Measurements from ENCODE around the gene FSTL3.
"Not testable (repeated sequence)": the region's sequence is repeated elsewhere in the genome, so short reads cannot be mapped to it uniquely, and the experiment has no call there.

FSTL3 gene

DNA sequence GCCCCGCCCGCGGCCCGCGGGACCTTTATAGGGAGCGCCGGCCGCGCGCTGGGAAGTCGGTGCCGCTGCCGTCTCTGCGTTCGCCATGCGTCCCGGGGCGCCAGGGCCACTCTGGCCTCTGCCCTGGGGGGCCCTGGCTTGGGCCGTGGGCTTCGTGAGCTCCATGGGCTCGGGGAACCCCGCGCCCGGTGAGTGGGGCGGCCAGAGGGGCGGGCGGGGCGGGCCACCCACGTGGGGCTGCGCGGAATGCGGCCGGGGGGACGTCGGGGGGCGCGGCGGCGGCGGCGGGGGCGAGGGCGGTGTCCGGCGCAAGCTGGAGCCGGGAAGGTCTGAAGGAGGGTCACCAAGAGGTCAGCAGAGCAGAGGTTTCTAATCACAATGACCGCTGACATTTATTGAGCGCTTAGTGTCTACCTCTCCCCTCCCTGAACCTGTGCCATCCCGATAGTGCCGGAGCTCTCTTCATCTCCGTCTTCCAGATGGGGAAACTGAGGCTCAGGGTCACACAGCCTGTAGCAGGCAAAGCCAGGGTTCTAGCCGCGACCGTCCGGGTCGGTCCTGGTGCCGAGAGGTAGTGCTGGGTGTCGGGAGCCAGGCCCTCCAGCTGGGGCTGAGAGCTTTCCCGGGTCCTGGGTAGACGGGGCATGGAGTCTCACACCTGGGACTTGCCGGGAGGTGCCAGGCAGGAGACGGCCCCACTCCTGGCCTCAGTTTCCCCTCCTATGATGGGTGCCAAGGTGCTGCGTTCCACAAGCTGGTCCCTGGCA is at the start of gene FSTL3:
Gene FSTL3, plus strand, starts transcription at position 54 of the 767 bp plus-strand sequence. Its CDS starts 32 bp downstream, at position 86.
- H3K27ac ChIP-seq (ENCODE audit: low read depth, low read length), result no peak within 1 kb of the TSS
- H3K9me3 ChIP-seq (ENCODE audit: control insufficient read depth, insufficient read depth, low read length), result no peaks in the 10 kb centered on the region
- H3K27me3 ChIP-seq (ENCODE audit: control insufficient read depth, low read length), result peaks cover 14% of the 10 kb centered on the region
- H4K20me1 ChIP-seq (ENCODE audit: control insufficient read depth, insufficient read depth, low read depth, low read length), result no peaks in the 10 kb centered on the region; the same call in 1 of the 2 replicates
- H3K4me1 ChIP-seq (ENCODE audit: control insufficient read depth, low read length), result peaks cover 17% of the 10 kb centered on the region
- peaks cover 5% of the 10 kb centered on the region; the same call in 1 of the 2 replicates for H3K79me2 ChIP-seq (ENCODE audit: control insufficient read depth, low read length)
- H3K4me2 ChIP-seq (ENCODE audit: low read length), result no peak within 1 kb of the TSS
- H3K36me3 ChIP-seq (ENCODE audit: control insufficient read depth, low read length), result no peaks in the 10 kb centered on the region
- no peaks in the 10 kb centered on the region for H3K9me2 ChIP-seq (replicated peaks; ENCODE audit: control insufficient read depth, low read length)
- 0 out of 2 replicates have a peak, but pooled peaks cover 4% of the 10 kb centered on the region for H3F3A ChIP-seq (ENCODE audit: control insufficient read depth, insufficient read depth)
- no peak within 1 kb of the TSS for H3K4me3 ChIP-seq (ENCODE audit: low read length)
- TF ChIP-seq, protein P1, sequence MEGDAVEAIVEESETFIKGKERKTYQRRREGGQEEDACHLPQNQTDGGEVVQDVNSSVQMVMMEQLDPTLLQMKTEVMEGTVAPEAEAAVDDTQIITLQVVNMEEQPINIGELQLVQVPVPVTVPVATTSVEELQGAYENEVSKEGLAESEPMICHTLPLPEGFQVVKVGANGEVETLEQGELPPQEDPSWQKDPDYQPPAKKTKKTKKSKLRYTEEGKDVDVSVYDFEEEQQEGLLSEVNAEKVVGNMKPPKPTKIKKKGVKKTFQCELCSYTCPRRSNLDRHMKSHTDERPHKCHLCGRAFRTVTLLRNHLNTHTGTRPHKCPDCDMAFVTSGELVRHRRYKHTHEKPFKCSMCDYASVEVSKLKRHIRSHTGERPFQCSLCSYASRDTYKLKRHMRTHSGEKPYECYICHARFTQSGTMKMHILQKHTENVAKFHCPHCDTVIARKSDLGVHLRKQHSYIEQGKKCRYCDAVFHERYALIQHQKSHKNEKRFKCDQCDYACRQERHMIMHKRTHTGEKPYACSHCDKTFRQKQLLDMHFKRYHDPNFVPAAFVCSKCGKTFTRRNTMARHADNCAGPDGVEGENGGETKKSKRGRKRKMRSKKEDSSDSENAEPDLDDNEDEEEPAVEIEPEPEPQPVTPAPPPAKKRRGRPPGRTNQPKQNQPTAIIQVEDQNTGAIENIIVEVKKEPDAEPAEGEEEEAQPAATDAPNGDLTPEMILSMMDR (IDR thresholded peaks at IDR 0.05; ENCODE audit: low read depth, low read length, poor library complexity, severe bottlenecking), result no peak
- TF ChIP-seq EZH2phosphoT487 (IDR thresholded peaks at IDR 0.05; ENCODE audit: borderline replicate concordance, low read length), result no peak

DNA sequence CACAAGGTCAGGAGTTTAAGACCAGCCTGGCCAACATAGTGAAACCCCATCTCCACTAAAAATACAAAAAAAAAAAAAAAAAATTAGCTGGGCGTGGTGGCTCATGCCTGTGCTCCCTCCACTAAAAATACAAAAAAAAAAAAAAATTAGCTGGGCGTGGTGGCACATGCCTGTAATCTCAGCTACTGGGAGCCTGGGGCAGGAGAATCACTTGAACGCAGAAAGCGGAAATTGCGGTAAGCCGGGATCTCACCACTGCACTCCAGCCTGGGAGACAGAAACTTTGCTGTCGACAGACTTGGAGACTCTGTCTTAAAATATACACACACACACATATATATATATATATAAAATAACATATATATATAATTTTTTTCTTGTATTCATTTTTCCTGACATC is 49.6 kb upstream of the FSTL3 start:
- H3K9me3 ChIP-seq (ENCODE audit: control insufficient read depth, insufficient read depth, low read length); H4K20me1 ChIP-seq (ENCODE audit: control insufficient read depth, insufficient read depth, low read depth, low read length); H3K4me3 ChIP-seq (ENCODE audit: low read length); H3K27me3 ChIP-seq (ENCODE audit: control insufficient read depth, low read length); H3K9me2 ChIP-seq (replicated peaks; ENCODE audit: control insufficient read depth, low read length); H3K4me1 ChIP-seq (ENCODE audit: control insufficient read depth, low read length); H3K4me2 ChIP-seq (ENCODE audit: low read length); H3F3A ChIP-seq (ENCODE audit: control insufficient read depth, insufficient read depth); H3K27ac ChIP-seq (ENCODE audit: low read depth, low read length): not testable (repeated sequence)
- H3K36me3 ChIP-seq (ENCODE audit: control insufficient read depth, low read length), result peaks cover 52% of the 10 kb centered on the region
- H3K79me2 ChIP-seq (ENCODE audit: control insufficient read depth, low read length), result peaks cover 37% of the 10 kb centered on the region

DNA sequence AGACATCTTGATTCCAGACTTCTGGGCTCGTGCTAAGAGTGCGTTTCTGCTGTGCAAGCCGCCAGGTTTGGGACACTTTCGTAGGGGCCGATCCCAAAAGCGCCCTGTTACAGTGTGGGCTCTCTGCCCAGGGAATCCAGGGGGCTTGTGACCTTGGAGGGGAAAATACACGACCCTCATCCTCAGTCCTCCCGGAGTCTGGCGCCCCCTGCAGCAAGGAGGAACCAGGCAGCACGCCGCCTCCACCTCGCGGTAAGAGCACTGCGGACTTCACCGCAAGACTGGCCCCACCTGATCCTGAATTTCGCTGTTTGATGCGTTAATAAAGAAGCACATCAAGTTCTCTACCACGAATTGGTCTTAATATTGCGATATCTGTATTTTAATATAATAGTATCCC is 48.0 kb upstream of the FSTL3 start:
- Histone ChIP-seq H3K27me3 (ENCODE audit: control insufficient read depth, low read length) (no peaks in the 10 kb centered on the region), H3F3A (ENCODE audit: control insufficient read depth, insufficient read depth) (no peaks in the 10 kb centered on the region), H4K20me1 (ENCODE audit: control insufficient read depth, insufficient read depth, low read depth, low read length) (peaks cover 4% of the 10 kb centered on the region; the same call in 1 of the 2 replicates), H3K4me2 (ENCODE audit: low read length) (no peak overlapping the region), H3K9me2 (replicated peaks; ENCODE audit: control insufficient read depth, low read length) (no peaks in the 10 kb centered on the region), H3K4me1 (ENCODE audit: control insufficient read depth, low read length) (peaks cover 8% of the 10 kb centered on the region), H3K9me3 (ENCODE audit: control insufficient read depth, insufficient read depth, low read length) (no peaks in the 10 kb centered on the region), H3K27ac (ENCODE audit: low read depth, low read length) (no peak overlapping the region), H3K36me3 (ENCODE audit: control insufficient read depth, low read length) (peaks cover 52% of the 10 kb centered on the region), H3K4me3 (ENCODE audit: low read length) (no peak overlapping the region), H3K79me2 (ENCODE audit: control insufficient read depth, low read length) (peaks cover 53% of the 10 kb centered on the region)
- TF ChIP-seq, protein P1 (IDR thresholded peaks at IDR 0.05; ENCODE audit: low read depth, low read length, poor library complexity, severe bottlenecking), result peak; percentile 57
- TF ChIP-seq EZH2phosphoT487 (IDR thresholded peaks at IDR 0.05; ENCODE audit: borderline replicate concordance, low read length), result no peak

DNA sequence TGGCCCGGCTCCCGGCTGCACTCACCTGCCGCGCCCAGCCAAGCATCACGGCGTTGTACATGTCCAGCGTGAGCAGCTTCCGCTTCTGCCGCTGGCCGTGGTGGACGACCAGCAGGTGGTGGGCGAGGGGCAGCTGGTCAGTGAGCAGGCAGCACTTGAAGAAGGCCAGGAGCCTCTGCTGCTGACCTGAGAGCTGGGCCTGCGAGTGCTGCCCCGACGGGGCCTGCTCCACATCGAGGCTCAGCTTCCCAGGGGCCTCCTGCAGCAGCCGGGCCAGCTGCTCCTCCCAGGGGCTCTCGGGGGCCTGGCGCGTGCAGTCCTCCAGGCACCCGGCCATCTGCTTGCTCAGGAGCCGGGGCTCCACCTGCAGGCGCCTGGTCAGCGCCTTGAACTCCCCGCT is 46.7 kb upstream of the FSTL3 start:
- Histone ChIP-seq H3K4me1 (ENCODE audit: control insufficient read depth, low read length) (peaks cover 16% of the 10 kb centered on the region), H3K36me3 (ENCODE audit: control insufficient read depth, low read length) (peaks cover 40% of the 10 kb centered on the region), H3K79me2 (ENCODE audit: control insufficient read depth, low read length) (peaks cover 61% of the 10 kb centered on the region)
- not testable (repeated sequence) for H3K9me2 ChIP-seq (replicated peaks; ENCODE audit: control insufficient read depth, low read length); H3K27me3 ChIP-seq (ENCODE audit: control insufficient read depth, low read length); H3F3A ChIP-seq (ENCODE audit: control insufficient read depth, insufficient read depth); H3K4me3 ChIP-seq (ENCODE audit: low read length); H3K4me2 ChIP-seq (ENCODE audit: low read length); H4K20me1 ChIP-seq (ENCODE audit: control insufficient read depth, insufficient read depth, low read depth, low read length); H3K9me3 ChIP-seq (ENCODE audit: control insufficient read depth, insufficient read depth, low read length); H3K27ac ChIP-seq (ENCODE audit: low read depth, low read length)

Data from DOHH2 (cell line).